H1 (cell line): ENCODE results near the gene PTPRO. TPM values are rescaled to one million over a fixed set of nuclear protein-coding genes. Genes with fewer than 3 reads are reported as not detected.

Experiments used
- CTCF ChIA-PET: fragments of 300-600 bp; sonication (Branson Sonifier 250); formaldehyde crosslinking; loops from one replicate; lab custom pipeline; 2021; ENCODE audit not compliant: partially characterized antibody; lab: Charles Lee
- POLR2A ChIA-PET: fragments of 300-600 bp; sonication (Branson Sonifier 250); formaldehyde crosslinking; loops from one replicate; lab custom pipeline; 2021; ENCODE audit warnings: inconsistent platforms; ENCODE audit not compliant: partially characterized antibody; lab: Charles Lee
- DNase-seq, 2 experiments: peaks; one replicate each; pipeline versions ENCODE4 v3.0.0 to v3.0.0-alpha.2; 2010 to 2022; ENCODE audit warnings: low spot score in 2 of 2, low read depth in 1 of 2, mixed read lengths in 1 of 2
- FAIRE-seq: peaks from 2 replicates; lab custom pipeline; 2011; peaks lifted over from hg19 to GRCh38; lab: Jason Lieb, UNC
- H2AFZ ChIP-seq: 2 replicates; pipeline ENCODE4 v1.8.1; 2012; ENCODE audit warnings: low read length, inconsistent platforms
- H2AK5ac ChIP-seq: 2 replicates; pipeline ENCODE4 v1.6.1; 2013; ENCODE audit warnings: low read depth, low read length
- H2BK120ac ChIP-seq: replicated peaks from 2 replicates; pipeline ENCODE3; 2013; ENCODE audit warnings: low read depth, low read length, inconsistent platforms
- H2BK12ac ChIP-seq: 2 replicates; pipeline ENCODE4 v1.6.1; 2013; ENCODE audit warnings: low read depth, low read length
- H2BK15ac ChIP-seq: 2 replicates; pipeline ENCODE4 v1.6.1; 2013; ENCODE audit warnings: low read length
- H2BK20ac ChIP-seq: 2 replicates; pipeline ENCODE4 v1.6.1; 2013; ENCODE audit warnings: low read length
- H2BK5ac ChIP-seq: 2 replicates; pipeline ENCODE4 v1.6.1; 2013; ENCODE audit warnings: low read depth, low read length
- H3K14ac ChIP-seq: 2 replicates; pipeline ENCODE4 v1.6.1; 2013; ENCODE audit warnings: inconsistent platforms; ENCODE audit not compliant: insufficient read length
- H3K18ac ChIP-seq: 2 replicates; pipeline ENCODE4 v1.6.1; 2013; ENCODE audit warnings: low read length; ENCODE audit errors: extremely low read depth
- H3K23ac ChIP-seq: 2 replicates; pipeline ENCODE4 v1.6.1; 2013; ENCODE audit warnings: inconsistent platforms; ENCODE audit not compliant: insufficient read length
- H3K23me2 ChIP-seq: 2 replicates; pipeline ENCODE4 v1.6.1; 2013; ENCODE audit warnings: low read depth, low read length
- H3K27ac ChIP-seq: 2 replicates; pipeline ENCODE4 v1.6.1; 2011; ENCODE audit warnings: low read depth, low read length, inconsistent platforms
- H3K27me3 ChIP-seq, 4 experiments: replicated peaks in 1 of 4; 1 replicate in 1 of 4; 2 replicates in 3 of 4; pipeline versions ENCODE4 v1.6.1 to v1.8.1; 2011 to 2013; ENCODE audit warnings: low read length in 3 of 4, mild to moderate bottlenecking in 3 of 4, inconsistent platforms in 2 of 4, mixed read lengths in 2 of 4, moderate library complexity in 1 of 4; ENCODE audit not compliant: control insufficient read depth in 3 of 4, insufficient read depth in 3 of 4; ENCODE audit errors: extremely low read depth in 1 of 4
- H3K36me3 ChIP-seq, 4 experiments: 2 replicates each; pipeline versions ENCODE4 v1.6.1 to v1.8.1; 2011 to 2013; ENCODE audit warnings: mild to moderate bottlenecking in 4 of 4, low read length in 3 of 4, moderate library complexity in 2 of 4, control low read depth in 1 of 4, inconsistent platforms in 1 of 4; ENCODE audit not compliant: insufficient read depth in 4 of 4, control insufficient read depth in 2 of 4
- H3K4ac ChIP-seq: replicated peaks from 2 replicates; pipeline ENCODE3; 2013; ENCODE audit warnings: low read length, low read depth, mixed read lengths, inconsistent platforms; ENCODE audit not compliant: insufficient read length
- H3K4me1 ChIP-seq, 4 experiments: replicated peaks in 1 of 4; 1 replicate in 1 of 4; 2 replicates in 3 of 4; pipeline versions ENCODE4 v1.6.1 to v1.8.1; 2011 to 2013; ENCODE audit warnings: low read length in 3 of 4, inconsistent platforms in 2 of 4, mixed read lengths in 1 of 4; ENCODE audit not compliant: insufficient read depth in 4 of 4, control insufficient read depth in 3 of 4
- H3K4me2 ChIP-seq, 2 experiments: 2 replicates each; pipeline versions ENCODE4 v1.6.1 to v1.8.1; 2011 to 2013; ENCODE audit warnings: low read depth in 2 of 2, low read length in 2 of 2, control low read depth in 1 of 2, inconsistent platforms in 1 of 2, mild to moderate bottlenecking in 1 of 2; ENCODE audit not compliant: insufficient read depth in 1 of 2
- H3K4me3 ChIP-seq, 4 experiments: fragments of 200-600, 300-600 bp in 1 of 4; sonication (generic), shearing (Covaris generic), sonication (Bioruptor Twin) in 1 of 4; 2 replicates each; pipeline versions ENCODE4 v1.5.1 to v1.8.1; 2011 to 2016; ENCODE audit warnings: low read length in 4 of 4, low read depth in 3 of 4, control low read depth in 2 of 4, inconsistent platforms in 2 of 4, mild to moderate bottlenecking in 2 of 4, mixed read lengths in 1 of 4, moderate library complexity in 1 of 4; ENCODE audit not compliant: insufficient read depth in 2 of 4; ENCODE audit errors: extremely low read depth in 1 of 4
- H3K56ac ChIP-seq: replicated peaks from 2 replicates; pipeline ENCODE3; 2013; ENCODE audit warnings: low read depth, mild to moderate bottlenecking, mixed read lengths, low read length, inconsistent platforms; ENCODE audit not compliant: insufficient read length
- H3K79me1 ChIP-seq: 2 replicates; pipeline ENCODE4 v1.6.1; 2013; ENCODE audit warnings: low read depth, low read length, control low read depth
- H3K79me2 ChIP-seq, 2 experiments: 2 replicates each; pipeline versions ENCODE4 v1.6.1 to v1.8.1; 2012 to 2013; ENCODE audit warnings: low read length in 2 of 2, mild to moderate bottlenecking in 2 of 2, inconsistent platforms in 1 of 2; ENCODE audit not compliant: insufficient read depth in 2 of 2, control insufficient read depth in 1 of 2
- H3K9ac ChIP-seq, 4 experiments: replicated peaks in 1 of 4; 1 replicate in 1 of 4; 2 replicates in 3 of 4; pipeline versions ENCODE4 v1.6.1 to v1.8.1; 2011 to 2013; ENCODE audit warnings: low read depth in 3 of 4, low read length in 3 of 4, control low read depth in 2 of 4, mild to moderate bottlenecking in 2 of 4, moderate library complexity in 2 of 4, inconsistent platforms in 1 of 4; ENCODE audit errors: extremely low read depth in 1 of 4
- H3K9me3 ChIP-seq, 2 experiments: 2 replicates each; pipeline versions ENCODE4 v1.6.1 to v1.8.1; 2012 to 2013; ENCODE audit warnings: mild to moderate bottlenecking in 2 of 2, moderate library complexity in 2 of 2, control low read depth in 1 of 2, inconsistent platforms in 1 of 2, low read depth in 1 of 2, low read length in 1 of 2, mixed read lengths in 1 of 2; ENCODE audit not compliant: insufficient read depth in 2 of 2
- H4K20me1 ChIP-seq, 2 experiments: replicated peaks in 1 of 2; 2 replicates each; pipeline versions ENCODE3 to v1.8.1; 2011 to 2013; ENCODE audit warnings: inconsistent platforms in 2 of 2, low read length in 2 of 2, mild to moderate bottlenecking in 1 of 2; ENCODE audit not compliant: insufficient read depth in 2 of 2, control insufficient read depth in 1 of 2
- H4K5ac ChIP-seq: 2 replicates; pipeline ENCODE4 v1.6.1; 2013; ENCODE audit warnings: low read length, low read depth, mixed read lengths, inconsistent platforms; ENCODE audit not compliant: insufficient read length
- H4K8ac ChIP-seq: 2 replicates; pipeline ENCODE4 v1.8.0; 2013; ENCODE audit warnings: mild to moderate bottlenecking, moderate library complexity, low read length, inconsistent platforms; ENCODE audit not compliant: insufficient read depth; ENCODE audit errors: extremely low read depth
- H4K91ac ChIP-seq: replicated peaks from 2 replicates; pipeline ENCODE3; 2013; ENCODE audit warnings: low read length, mixed read lengths, inconsistent platforms; ENCODE audit not compliant: insufficient read length
- EP300 ChIP-seq, 2 experiments: IDR thresholded peaks; 1 replicate in 1 of 2; 2 replicates in 1 of 2; pipeline ENCODE4 v1.6.1; 2011 to 2012; ENCODE audit warnings: low read depth in 2 of 2, low read length in 2 of 2, mild to moderate bottlenecking in 2 of 2, borderline replicate concordance in 1 of 2, inconsistent platforms in 1 of 2, moderate library complexity in 1 of 2
- POLR2AphosphoS5 ChIP-seq: IDR thresholded peaks from 2 replicates; pipeline ENCODE4 v1.6.1; 2011; ENCODE audit warnings: low read depth, low read length
- SIX5 ChIP-seq: IDR thresholded peaks from 2 replicates; pipeline ENCODE4 v1.6.1; 2011; ENCODE audit warnings: mild to moderate bottlenecking, low read depth, low read length
- WGBS, 2 experiments: shearing (Covaris generic) in 1 of 2; methylation state at CpG; one replicate each; pipeline versions ENCODE4 v1.1.6 to v1.1.7; 2013 to 2015; ENCODE audit warnings: low lambda C conversion rate in 2 of 2, mixed read lengths in 2 of 2, inconsistent platforms in 1 of 2, low coverage in 1 of 2, missing lambda C conversion rate in 1 of 2; ENCODE audit not compliant: insufficient replicate concordance in 2 of 2, insufficient coverage in 1 of 2, insufficient read length in 1 of 2; ENCODE audit errors: extremely low coverage in 1 of 2, missing lambda C conversion rate in 1 of 2; 5-methylcytosine and 5-hydroxymethylcytosine counted together
- polyA plus RNA-seq, 7 experiments: library from polyadenylated mRNA; depleted of rRNA in 3 of 7; stranded (reverse) in 5 of 7; unstranded in 2 of 7; fragments of >200 nt in 5 of 7; fragments of 200-250 nt in 2 of 7; gene quantifications; 1 replicate in 5 of 7; 2 replicates in 1 of 7; 4 replicates in 1 of 7; pipeline versions ENCODE4 v1.2.1 to v1.2.3, GENCODE V29; 2011 to 2013; ENCODE audit warnings: missing spikeins in 2 of 7, mixed read lengths in 2 of 7
- total RNA-seq: library from RNA; stranded (reverse); fragmentation: NEBNext Ultra II Directional; extraction: Animal tissue kit (Norgen Biotek cat#: 25700); gene quantifications from 2 replicates; pipeline ENCODE4 v1.2.1, GENCODE V29; 2021

Gene PTPRO
- total and polyA plus RNA-seq, 2 of the 8 experiments (the other 6 are each of a cell fraction or from before 2014, with no cell fraction given): 0.73 to 1.7 TPM

GRCh38 chr12:15520083-15520482 lies 197.8 kb downstream of the PTPRO start:
- no peak overlapping the region for H2BK12ac ChIP-seq
- no peak overlapping the region for H3K23ac ChIP-seq
- H3K23me2 ChIP-seq: no peaks in the 10 kb centered on the region
- H3K27ac ChIP-seq: no peak overlapping the region
- H4K20me1 ChIP-seq: no peaks in the 10 kb centered on the region
- no peak overlapping the region for H2BK15ac ChIP-seq
- H3K9me3 ChIP-seq: no peaks in the 10 kb centered on the region; a peak in 1 of 4 replicates
- H3K9ac ChIP-seq: no peak overlapping the region
- no peaks in the 10 kb centered on the region for H3K27me3 ChIP-seq
- H3K4me1 ChIP-seq: no peaks in the 10 kb centered on the region
- H3K79me1 ChIP-seq: no peaks in the 10 kb centered on the region
- 77% methylated on average over 2 of the region's 2 CpGs; no CpG with 5 or more reads in 1 of the 2 experiments for WGBS, 2 experiments
- H3K4me2 ChIP-seq: no peak overlapping the region
- no peak overlapping the region for H2BK120ac ChIP-seq
- H3K4me3 ChIP-seq: no peak overlapping the region
- no peaks in the 10 kb centered on the region for H3K79me2 ChIP-seq
- H3K4ac ChIP-seq: no peak overlapping the region
- H2AK5ac ChIP-seq: no peak overlapping the region
- H4K5ac ChIP-seq: no peak overlapping the region
- no peak overlapping the region for H3K18ac ChIP-seq
- no peak overlapping the region for H4K8ac ChIP-seq
- H4K91ac ChIP-seq: no peak overlapping the region
- no peak overlapping the region for H2AFZ ChIP-seq
- no peak overlapping the region for H2BK20ac ChIP-seq
- H3K14ac ChIP-seq: no peak overlapping the region
- H3K56ac ChIP-seq: no peak overlapping the region
- H3K36me3 ChIP-seq: no peaks in the 10 kb centered on the region
- TF ChIP-seq EP300 (IDR thresholded peaks at IDR 0.05; ENCODE audit: borderline replicate concordance in 1 of 2, low read depth in 2 of 2, low read length in 2 of 2) (no peak), POLR2AphosphoS5 (no peak), SIX5 (no peak)
- DNase-seq (no peak), FAIRE-seq (no peak)
- CTCF ChIA-PET: interaction anchor here (0.8 to 3.5 kb wide), 4 partner anchors 244 to 299 kb away, joined by 3 to 28 read pairs (median 8); partner anchors contain the start of gene RERG
- POLR2A ChIA-PET: no interaction called here
- H2BK5ac ChIP-seq: no peak overlapping the region
